ENCODE measurements around the gene SLC8A1. TPM values are rescaled to one million over a fixed set of nuclear protein-coding genes. Genes with fewer than 3 reads are reported as not detected.

The SLC8A1 gene
- total and polyA plus RNA-seq, 2 donors (not counting 1 experiment from before 2014, with no cell fraction given): 0.07 to 0.20 TPM

GRCh38 chr2:40348038-40348437 lies 103.9 kb downstream of the SLC8A1 start:
- Histone ChIP-seq H3K27me3 (replicated peaks in 1 of 4; ENCODE audit: control extremely low read depth in 1 of 4, control insufficient read depth in 3 of 4, insufficient read depth in 4 of 4, low read length in 3 of 4) (no peaks in the 10 kb centered on the region), H3K36me3 (replicated peaks in 1 of 2; ENCODE audit: control extremely low read depth in 1 of 2, control insufficient read depth in 1 of 2, extremely low read depth in 1 of 2, insufficient read depth in 2 of 2, low read length in 1 of 2) (no peaks in the 10 kb centered on the region), H3K27ac (ENCODE audit: low read length in 2 of 2) (no peak overlapping the region), H2AFZ (ENCODE audit: insufficient read depth, low read depth, low read length, poor library complexity, severe bottlenecking) (no peak overlapping the region), H3K9me3 (ENCODE audit: control extremely low read depth in 1 of 3, control insufficient read depth in 2 of 3, insufficient read depth in 1 of 3, low read length in 2 of 3) (no peaks in the 10 kb centered on the region), H4K20me1 (ENCODE audit: control insufficient read depth, insufficient read depth, low read length, poor library complexity, severe bottlenecking) (no peaks in the 10 kb centered on the region), H3K79me2 (ENCODE audit: control insufficient read depth, insufficient read depth, low read length) (no peaks in the 10 kb centered on the region), H3K4me2 (replicated peaks; ENCODE audit: low read depth, low read length, poor library complexity, severe bottlenecking) (no peak overlapping the region), H3K9ac (ENCODE audit: low read length) (no peak overlapping the region), H3K4me1 (ENCODE audit: control insufficient read depth in 2 of 2, insufficient read depth in 2 of 2, low read length in 2 of 2) (no peaks in the 10 kb centered on the region), H3K4me3 (ENCODE audit: control extremely low read depth in 1 of 5, extremely low read depth in 1 of 5, insufficient read depth in 1 of 5, low read depth in 2 of 5, low read length in 4 of 5) (no peak overlapping the region)
- no peaks in the 10 kb centered on the region for H3K4me1 Mint-ChIP-seq
- no peak overlapping the region for H3K27ac Mint-ChIP-seq
- DNase-seq (no peak), ATAC-seq (ENCODE audit: low read depth) (no peak)
- H3K27me3 Mint-ChIP-seq: no peaks in the 10 kb centered on the region
- TF ChIP-seq CTCF (IDR thresholded peaks at IDR 0.05): no peak
- TF ChIP-seq EZH2 (IDR thresholded peaks at IDR 0.05; ENCODE audit: borderline replicate concordance, insufficient read depth, low read depth, low read length, poor library complexity, severe bottlenecking): no peak
- 74% methylated on average over 3 of the region's 5 CpGs for WGBS (ENCODE audit: insufficient coverage)
- ChIA-PET POLR2A (no interaction called here), CTCF (no interaction called here)
- H3K4me3 Mint-ChIP-seq: no peak overlapping the region
- intact Hi-C loops (cut with micrococcal nuclease): no loop called here
- H3K9me3 Mint-ChIP-seq (ENCODE audit: insufficient read depth): no peaks in the 10 kb centered on the region

- Histone ChIP-seq H3K27ac (ENCODE audit: low read length in 2 of 2) (no peak overlapping the region), H3K9me3 (ENCODE audit: control extremely low read depth in 1 of 3, control insufficient read depth in 2 of 3, insufficient read depth in 1 of 3, low read length in 2 of 3) (no peaks in the 10 kb centered on the region), H3K4me3 (ENCODE audit: control extremely low read depth in 1 of 5, extremely low read depth in 1 of 5, insufficient read depth in 1 of 5, low read depth in 2 of 5, low read length in 4 of 5) (no peak overlapping the region), H3K9ac (ENCODE audit: low read length) (no peak overlapping the region), H3K4me1 (ENCODE audit: control insufficient read depth in 2 of 2, insufficient read depth in 2 of 2, low read length in 2 of 2) (no peaks in the 10 kb centered on the region), H3K79me2 (ENCODE audit: control insufficient read depth, insufficient read depth, low read length) (no peaks in the 10 kb centered on the region), H4K20me1 (ENCODE audit: control insufficient read depth, insufficient read depth, low read length, poor library complexity, severe bottlenecking) (no peaks in the 10 kb centered on the region), H2AFZ (ENCODE audit: insufficient read depth, low read depth, low read length, poor library complexity, severe bottlenecking) (no peak overlapping the region), H3K27me3 (replicated peaks in 1 of 4; ENCODE audit: control extremely low read depth in 1 of 4, control insufficient read depth in 3 of 4, insufficient read depth in 4 of 4, low read length in 3 of 4) (no peaks in the 10 kb centered on the region), H3K4me2 (replicated peaks; ENCODE audit: low read depth, low read length, poor library complexity, severe bottlenecking) (no peak overlapping the region), H3K36me3 (replicated peaks in 1 of 2; ENCODE audit: control extremely low read depth in 1 of 2, control insufficient read depth in 1 of 2, extremely low read depth in 1 of 2, insufficient read depth in 2 of 2, low read length in 1 of 2) (no peaks in the 10 kb centered on the region)
- 68% methylated on average over 3 of the region's 3 CpGs for WGBS (ENCODE audit: insufficient coverage)
- CTCF ChIA-PET: no interaction called here
- H3K27me3 Mint-ChIP-seq: no peaks in the 10 kb centered on the region
- H3K9me3 Mint-ChIP-seq (ENCODE audit: insufficient read depth): no peaks in the 10 kb centered on the region
- no peak for TF ChIP-seq EZH2 (IDR thresholded peaks at IDR 0.05; ENCODE audit: borderline replicate concordance, insufficient read depth, low read depth, low read length, poor library complexity, severe bottlenecking)
- TF ChIP-seq CTCF (IDR thresholded peaks at IDR 0.05): no peak
- ATAC-seq (ENCODE audit: low read depth) (no peak), DNase-seq (no peak)
- no peak overlapping the region for H3K4me3 Mint-ChIP-seq
- no peak overlapping the region for H3K27ac Mint-ChIP-seq
- POLR2A ChIA-PET: no interaction called here
- H3K4me1 Mint-ChIP-seq: no peaks in the 10 kb centered on the region
- intact Hi-C loops (cut with micrococcal nuclease): no loop called here
Measured at GRCh38 chr2:40346535-40347354, 105.1 kb downstream of the SLC8A1 start.

All from B cell (primary cell).